ENCODE data around the gene RGPD4. TPM values are rescaled to one million over a fixed set of nuclear protein-coding genes. Genes with fewer than 3 reads are reported as not detected.
"Not testable (repeated sequence)": the region's sequence is repeated elsewhere in the genome, so short reads cannot be mapped to it uniquely, and the experiment has no call there.

RGPD4 gene
- 0.26 TPM in 1 of 2 replicates, not detected in the other for polyA plus RNA-seq
- 0.24 TPM in 1 of 2 replicates, not detected in the other for polyA minus RNA-seq

- H3K36me3 ChIP-seq (ENCODE audit: insufficient read depth, low read length); H3K27ac ChIP-seq (ENCODE audit: low read length); H3K4me3 ChIP-seq (ENCODE audit: low read length); H3K4me2 ChIP-seq (ENCODE audit: low read length); H3K27me3 ChIP-seq (ENCODE audit: insufficient read depth, low read depth, low read length); H3K9me3 ChIP-seq (ENCODE audit: low read length); H3K9ac ChIP-seq (ENCODE audit: low read length); H4K20me1 ChIP-seq (ENCODE audit: insufficient read depth); H3K79me2 ChIP-seq (replicated peaks; ENCODE audit: insufficient read depth, low read length); H2AFZ ChIP-seq (ENCODE audit: low read depth, low read length); H3K9me2 ChIP-seq (ENCODE audit: insufficient read depth, low read length); H3F3A ChIP-seq (ENCODE audit: insufficient read depth, low read length, poor library complexity, severe bottlenecking): not testable (repeated sequence)
These were observed at the start of gene RGPD4 for GRCh38 chr2:107826749-107827148. TSS of gene RGPD4 (plus strand) at chr2:107826892. CDS start at chr2:107827014, 122 bp downstream.

- Histone ChIP-seq H3K4me3 (ENCODE audit: low read length) (peak overlapping the region; percentile 37), H4K20me1 (ENCODE audit: insufficient read depth) (no peaks in the 10 kb centered on the region), H3K36me3 (ENCODE audit: insufficient read depth, low read length) (no peaks in the 10 kb centered on the region), H3K27ac (ENCODE audit: low read length) (peak overlapping the region; percentile 83), H3K9me2 (ENCODE audit: insufficient read depth, low read length) (no peaks in the 10 kb centered on the region), H3F3A (ENCODE audit: insufficient read depth, low read length, poor library complexity, severe bottlenecking) (no peaks in the 10 kb centered on the region), H3K79me2 (replicated peaks; ENCODE audit: insufficient read depth, low read length) (no peaks in the 10 kb centered on the region), H3K27me3 (ENCODE audit: insufficient read depth, low read depth, low read length) (no peaks in the 10 kb centered on the region), H2AFZ (ENCODE audit: low read depth, low read length) (no peak overlapping the region), H3K4me2 (ENCODE audit: low read length) (peak overlapping the region; percentile 40), H3K9me3 (ENCODE audit: low read length) (no peaks in the 10 kb centered on the region), H3K9ac (ENCODE audit: low read length) (peak overlapping the region; percentile 42)
- TF ChIP-seq RAD21 (conservative IDR thresholded peaks at IDR 0.05) = no peak
- no peak for TF ChIP-seq EZH2 (IDR thresholded peaks at IDR 0.05; ENCODE audit: borderline replicate concordance, insufficient read depth, low read length, poor library complexity, severe bottlenecking)
- TF ChIP-seq TAF1 (IDR thresholded peaks at IDR 0.05; ENCODE audit: low read depth) = no peak
- no peak for TF ChIP-seq POLR2AphosphoS5 (IDR thresholded peaks at IDR 0.05)
- no peak for TF ChIP-seq EP300 (conservative IDR thresholded peaks at IDR 0.05; ENCODE audit: poor library complexity, severe bottlenecking)
- TF ChIP-seq CTCF (IDR thresholded peaks at IDR 0.05; ENCODE audit: poor library complexity, severe bottlenecking) = no peak
- no peak for TF ChIP-seq REST (IDR thresholded peaks at IDR 0.05; ENCODE audit: borderline replicate concordance)
- no peak for TF ChIP-seq MXI1 (conservative IDR thresholded peaks at IDR 0.05; ENCODE audit: poor library complexity, severe bottlenecking)
- no peak for TF ChIP-seq SMC3 (conservative IDR thresholded peaks at IDR 0.05; ENCODE audit: poor library complexity)
These were observed 48.7 kb upstream of the RGPD4 start for GRCh38 chr2:107777974-107778373.

GRCh38 chr2:107785756-107786155 is 40.9 kb upstream of the RGPD4 start:
- no peak overlapping the region for H2AFZ ChIP-seq (ENCODE audit: low read depth, low read length)
- H3K36me3 ChIP-seq (ENCODE audit: insufficient read depth, low read length) = no peaks in the 10 kb centered on the region
- H4K20me1 ChIP-seq (ENCODE audit: insufficient read depth) = no peaks in the 10 kb centered on the region
- H3K9me3 ChIP-seq (ENCODE audit: low read length) = no peaks in the 10 kb centered on the region
- TF ChIP-seq TAF1 (IDR thresholded peaks at IDR 0.05; ENCODE audit: low read depth) (no peak), REST (IDR thresholded peaks at IDR 0.05; ENCODE audit: borderline replicate concordance) (no peak), SMC3 (conservative IDR thresholded peaks at IDR 0.05; ENCODE audit: poor library complexity) (no peak), MXI1 (conservative IDR thresholded peaks at IDR 0.05; ENCODE audit: poor library complexity, severe bottlenecking) (no peak), EZH2 (IDR thresholded peaks at IDR 0.05; ENCODE audit: borderline replicate concordance, insufficient read depth, low read length, poor library complexity, severe bottlenecking) (no peak), EP300 (conservative IDR thresholded peaks at IDR 0.05; ENCODE audit: poor library complexity, severe bottlenecking) (no peak), POLR2AphosphoS5 (IDR thresholded peaks at IDR 0.05) (no peak), RAD21 (conservative IDR thresholded peaks at IDR 0.05) (no peak), CTCF (IDR thresholded peaks at IDR 0.05; ENCODE audit: poor library complexity, severe bottlenecking) (no peak)
- H3K79me2 ChIP-seq (replicated peaks; ENCODE audit: insufficient read depth, low read length) = no peaks in the 10 kb centered on the region
- no peaks in the 10 kb centered on the region for H3K9me2 ChIP-seq (ENCODE audit: insufficient read depth, low read length)
- H3K4me3 ChIP-seq (ENCODE audit: low read length) = no peak overlapping the region
- no peaks in the 10 kb centered on the region for H3F3A ChIP-seq (ENCODE audit: insufficient read depth, low read length, poor library complexity, severe bottlenecking)
- H3K4me2 ChIP-seq (ENCODE audit: low read length) = no peak overlapping the region
- H3K9ac ChIP-seq (ENCODE audit: low read length) = no peak overlapping the region
- H3K27me3 ChIP-seq (ENCODE audit: insufficient read depth, low read depth, low read length) = no peaks in the 10 kb centered on the region
- no peak overlapping the region for H3K27ac ChIP-seq (ENCODE audit: low read length)
